Naive B cell (primary cell): ENCODE results near the gene COX5B. TPM values are rescaled to one million over a fixed set of nuclear protein-coding genes. Genes with fewer than 3 reads are reported as not detected.
"Not testable (repeated sequence)": the region's sequence is repeated elsewhere in the genome, so short reads cannot be mapped to it uniquely, and the experiment has no call there.

Experiments
- ATAC-seq, 2 donors: fragments of 150-1000 bp; cut with Tn5 transposase; 2 replicates each; pipeline ENCODE4 v1.10.0; 2021; ENCODE audit warnings: low read depth in 2 of 2, mild to moderate bottlenecking in 2 of 2, moderate library complexity in 2 of 2
- DNase-seq: peaks from one replicate; pipeline ENCODE4 v3.0.0; 2022
- H3K27ac Mint-ChIP-seq, 6 donors: one replicate each; pipeline ENCODE4 v1.8.0; 2020 to 2022; ENCODE audit warnings: mild to moderate bottlenecking in 6 of 6, mixed read lengths in 6 of 6, moderate library complexity in 5 of 6, inconsistent platforms in 2 of 6
- H3K27me3 Mint-ChIP-seq, 3 donors: one replicate each; pipeline ENCODE4 v1.8.0; 2021 to 2022; ENCODE audit warnings: mixed read lengths in 3 of 3, mild to moderate bottlenecking in 1 of 3
- H3K36me3 Mint-ChIP-seq, 2 donors: one replicate each; pipeline ENCODE4 v1.8.0; 2020 to 2022; ENCODE audit warnings: mixed read lengths in 2 of 2, inconsistent platforms in 1 of 2, mild to moderate bottlenecking in 1 of 2
- H3K4me1 Mint-ChIP-seq, 3 donors: one replicate each; pipeline ENCODE4 v1.8.0; 2020 to 2022; ENCODE audit warnings: mixed read lengths in 3 of 3, inconsistent platforms in 1 of 3, mild to moderate bottlenecking in 1 of 3, moderate library complexity in 1 of 3
- H3K4me3 Mint-ChIP-seq, 8 donors: one replicate each; pipeline ENCODE4 v1.8.0; 2020 to 2022; ENCODE audit warnings: mild to moderate bottlenecking in 8 of 8, mixed read lengths in 8 of 8, moderate library complexity in 8 of 8, inconsistent platforms in 2 of 8
- H3K9me3 Mint-ChIP-seq, 7 donors: one replicate each; pipeline ENCODE4 v1.8.0; 2020 to 2022; ENCODE audit warnings: mixed read lengths in 7 of 7, mild to moderate bottlenecking in 5 of 7, inconsistent platforms in 2 of 7, moderate library complexity in 1 of 7
- polyA plus RNA-seq, 6 donors: library from polyadenylated mRNA; unstranded; fragments of 300-500 nt; fragmentation: Illumina TruSeq; gene quantifications; one replicate each; pipeline ENCODE4 v1.2.3, GENCODE V29; 2021; ENCODE audit warnings: low read depth in 6 of 6

Gene COX5B
- polyA plus RNA-seq, 6 donors from 2014 or later, result 280 to 362 (median 320) TPM

- no peaks in the 10 kb centered on the region for H3K9me3 Mint-ChIP-seq
- peak within 1 kb of the TSS in 2 of 8 donors; percentile 12 to 22 for H3K4me3 Mint-ChIP-seq
- peak within 1 kb of the TSS in 1 of 6 donors; percentile 52 for H3K27ac Mint-ChIP-seq
- DNase-seq (no peak), ATAC-seq (peak; percentile 65 to 72)
- peaks cover 0 to 8% (median 4%) of the 10 kb centered on the region in 3 donors for H3K4me1 Mint-ChIP-seq
- H3K36me3 Mint-ChIP-seq, result no peaks in the 10 kb centered on the region
- no peaks in the 10 kb centered on the region for H3K27me3 Mint-ChIP-seq
Measured at GRCh38 chr2:97669448-97669847, 23.6 kb downstream of the COX5B start, which contains the start of gene C2orf92. Gene C2orf92, plus strand, starts transcription at chr2:97669713. Its CDS starts 76 bp downstream, at chr2:97669789.

- no peaks in the 10 kb centered on the region for H3K27me3 Mint-ChIP-seq
- H3K27ac Mint-ChIP-seq, result no peak overlapping the region
- H3K9me3 Mint-ChIP-seq, result no peaks in the 10 kb centered on the region
- no peak for ATAC-seq
- no peak overlapping the region for H3K4me3 Mint-ChIP-seq
- peaks cover 0 to 4% (median 4%) of the 10 kb centered on the region in 3 donors for H3K4me1 Mint-ChIP-seq
- H3K36me3 Mint-ChIP-seq, result no peaks in the 10 kb centered on the region
- no peak for DNase-seq
Measured at GRCh38 chr2:97670471-97670870, 24.6 kb downstream of the COX5B start.

DNA sequence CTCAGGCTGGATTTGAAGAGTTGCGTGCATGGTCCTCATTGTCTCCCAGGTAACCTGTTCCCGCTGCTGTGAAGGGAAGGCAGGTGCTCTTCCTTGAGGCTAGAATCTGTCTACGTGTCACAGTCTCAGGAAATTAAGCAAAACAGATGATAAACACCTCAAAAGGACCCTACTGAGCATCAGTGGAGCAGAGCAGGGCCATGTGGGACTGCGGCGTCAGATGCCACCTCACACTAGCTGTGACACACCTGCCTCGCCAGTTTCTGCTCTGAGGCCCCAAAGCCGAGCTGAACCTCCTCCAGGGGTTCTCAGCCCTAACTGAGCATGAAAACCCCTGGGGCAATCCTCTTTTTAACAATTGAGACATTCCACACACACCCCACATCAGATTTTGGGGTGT is 25.7 kb downstream of the COX5B start:
- peaks cover 0 to 4% (median 4%) of the 10 kb centered on the region in 3 donors for H3K4me1 Mint-ChIP-seq
- H3K27me3 Mint-ChIP-seq, result no peaks in the 10 kb centered on the region
- H3K9me3 Mint-ChIP-seq, result no peaks in the 10 kb centered on the region
- H3K4me3 Mint-ChIP-seq, result no peak overlapping the region
- ATAC-seq (no peak), DNase-seq (no peak)
- H3K36me3 Mint-ChIP-seq, result no peaks in the 10 kb centered on the region
- H3K27ac Mint-ChIP-seq, result no peak overlapping the region

DNA sequence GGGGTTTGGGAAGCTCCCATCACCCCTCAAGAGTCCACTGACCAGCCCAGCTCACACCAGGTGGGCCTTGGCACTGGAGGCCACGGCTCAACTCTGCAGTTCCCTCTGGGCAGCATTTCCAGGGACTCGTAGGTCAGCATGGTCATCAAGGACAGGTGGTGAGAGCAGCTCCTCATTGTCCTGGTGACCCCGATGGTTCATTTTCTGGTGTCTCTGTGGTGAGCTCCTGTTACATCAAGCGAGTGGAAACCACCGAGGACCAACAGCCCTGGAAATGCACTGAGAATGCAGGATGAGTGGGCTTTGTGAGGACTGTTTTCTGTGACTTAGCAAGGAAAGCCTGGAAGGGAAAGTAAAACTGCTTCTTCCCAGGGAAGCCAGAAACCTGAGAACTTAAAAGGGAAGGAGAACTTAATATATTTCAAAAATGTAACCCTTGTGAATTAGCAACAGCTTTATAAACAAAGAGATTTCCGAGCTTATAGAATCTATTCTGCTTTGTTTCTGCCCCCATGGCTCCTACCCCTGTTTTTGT is 26.8 kb downstream of the COX5B start:
- not testable (repeated sequence) for H3K4me3 Mint-ChIP-seq, H3K9me3 Mint-ChIP-seq, DNase-seq, H3K36me3 Mint-ChIP-seq, H3K4me1 Mint-ChIP-seq, H3K27ac Mint-ChIP-seq, H3K27me3 Mint-ChIP-seq, ATAC-seq

DNA sequence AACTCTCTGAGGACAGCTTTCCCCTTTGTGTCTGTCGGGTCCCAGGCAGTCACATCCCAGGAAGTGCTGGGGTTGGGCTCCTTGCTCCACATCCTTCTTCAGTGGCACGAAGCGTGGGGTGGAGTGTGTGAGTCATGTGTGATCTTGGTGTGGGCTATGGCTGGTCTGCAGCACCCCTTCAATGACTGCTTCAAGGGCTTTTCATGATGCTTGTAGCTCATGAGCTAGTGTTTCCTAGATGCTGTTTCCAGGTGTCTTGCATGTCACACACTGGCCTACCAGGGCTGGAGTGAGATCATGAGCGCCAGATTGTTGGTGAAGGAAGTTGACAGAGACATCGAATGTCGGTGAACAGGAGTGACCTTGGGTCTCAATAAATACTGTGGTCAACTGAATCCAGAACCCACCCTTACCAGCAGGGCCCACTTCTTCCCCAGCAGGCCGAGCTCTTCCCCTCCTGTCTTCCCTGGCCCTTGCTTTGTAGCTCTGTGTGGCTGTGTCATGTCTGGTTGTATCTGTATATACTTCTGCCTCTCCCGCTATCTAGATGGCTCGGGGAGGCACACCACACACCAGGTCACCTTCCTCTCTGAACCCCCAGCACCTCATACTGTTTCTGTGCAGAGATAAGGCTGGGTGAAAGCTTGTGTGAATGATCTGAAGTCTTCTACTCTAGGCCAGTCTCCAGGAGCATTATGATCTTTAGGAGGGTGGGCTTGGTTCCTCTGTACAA is 27.5 kb downstream of the COX5B start:
- H3K9me3 Mint-ChIP-seq, result no peaks in the 10 kb centered on the region
- no peak overlapping the region for H3K4me3 Mint-ChIP-seq
- ATAC-seq (no peak), DNase-seq (no peak)
- H3K27ac Mint-ChIP-seq, result peak overlapping the region in 1 of 6 donors; percentile 57
- H3K27me3 Mint-ChIP-seq, result no peaks in the 10 kb centered on the region
- H3K36me3 Mint-ChIP-seq, result peaks cover 0 to 4% of the 10 kb centered on the region in 2 donors
- peaks cover 0 to 4% (median 0%) of the 10 kb centered on the region in 3 donors for H3K4me1 Mint-ChIP-seq

DNA sequence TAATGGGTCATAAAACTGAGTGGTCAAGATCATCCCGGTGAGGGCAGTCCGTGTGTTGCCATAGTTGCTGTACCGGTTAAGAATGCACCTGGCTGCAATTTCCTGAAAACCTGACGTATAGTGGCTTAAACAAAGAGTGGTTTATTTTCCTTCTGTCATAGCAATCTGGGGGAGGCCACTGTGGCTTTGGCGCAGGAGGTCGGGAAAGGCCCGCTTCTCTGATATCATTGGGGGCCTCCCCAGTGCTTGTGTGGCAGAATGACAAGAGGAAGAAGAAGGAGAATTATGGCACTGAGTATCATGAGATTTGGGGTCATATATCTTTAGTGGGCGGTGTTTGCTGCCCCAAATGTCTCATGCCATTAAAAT is 28.0 kb downstream of the COX5B start:
- no peaks in the 10 kb centered on the region for H3K9me3 Mint-ChIP-seq
- peaks cover 0 to 4% (median 0%) of the 10 kb centered on the region in 3 donors for H3K4me1 Mint-ChIP-seq
- peak in 1 of 2 donors; percentile 18 for ATAC-seq
- H3K27me3 Mint-ChIP-seq, result no peaks in the 10 kb centered on the region
- no peak for DNase-seq
- no peak overlapping the region for H3K4me3 Mint-ChIP-seq
- no peak overlapping the region for H3K27ac Mint-ChIP-seq
- H3K36me3 Mint-ChIP-seq, result peaks cover 0 to 4% of the 10 kb centered on the region in 2 donors

- no peak overlapping the region for H3K4me3 Mint-ChIP-seq
- no peak for ATAC-seq
- H3K36me3 Mint-ChIP-seq, result peaks cover 0 to 4% of the 10 kb centered on the region in 2 donors
- no peak overlapping the region for H3K27ac Mint-ChIP-seq
- peaks cover 0 to 4% (median 0%) of the 10 kb centered on the region in 3 donors for H3K4me1 Mint-ChIP-seq
- H3K9me3 Mint-ChIP-seq, result peaks cover 0 to 4% (median 0%) of the 10 kb centered on the region in 7 donors
- no peak for DNase-seq
- H3K27me3 Mint-ChIP-seq, result no peaks in the 10 kb centered on the region
Measured at GRCh38 chr2:97675430-97676113, 29.7 kb downstream of the COX5B start.

- peaks cover 0 to 4% (median 0%) of the 10 kb centered on the region in 3 donors for H3K4me1 Mint-ChIP-seq
Measured at GRCh38 chr2:97676620-97677019, 30.8 kb downstream of the COX5B start.

DNA sequence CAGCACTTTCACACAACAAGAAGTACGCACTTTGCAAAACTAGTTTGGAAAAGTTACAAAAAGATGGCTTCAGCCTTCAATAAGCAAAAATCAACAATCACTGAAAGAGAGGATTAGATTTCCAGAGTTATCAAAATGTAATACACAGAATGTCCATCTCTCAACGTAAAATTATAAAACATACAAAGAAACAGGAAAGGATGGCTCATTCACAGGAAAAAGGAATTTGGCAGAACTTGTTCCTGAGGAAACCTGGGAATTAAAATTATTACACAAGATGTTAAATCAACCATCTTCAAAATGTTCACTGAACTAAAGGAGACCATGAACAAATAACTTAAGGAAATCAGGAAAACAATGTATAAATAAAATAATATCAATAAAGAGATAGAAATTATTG is 31.6 kb downstream of the COX5B start:
- Mint-ChIP-seq H3K4me3 (no peak overlapping the region), H3K4me1 (peaks cover 0 to 4% (median 0%) of the 10 kb centered on the region in 3 donors), H3K9me3 (peaks cover 0 to 4% (median 0%) of the 10 kb centered on the region in 7 donors), H3K36me3 (peaks cover 0 to 4% of the 10 kb centered on the region in 2 donors), H3K27me3 (no peaks in the 10 kb centered on the region), H3K27ac (no peak overlapping the region)
- no peak for DNase-seq
- no peak for ATAC-seq

More at GRCh38 chr2:97676620-97677019, 30.8 kb downstream of the COX5B start:
- ATAC-seq, result no peak
- Mint-ChIP-seq H3K27ac (no peak overlapping the region), H3K36me3 (peaks cover 0 to 4% of the 10 kb centered on the region in 2 donors), H3K27me3 (no peaks in the 10 kb centered on the region), H3K9me3 (peaks cover 0 to 4% (median 0%) of the 10 kb centered on the region in 7 donors), H3K4me3 (no peak overlapping the region)
- no peak for DNase-seq

GRCh38 chr2:97678298-97678697 is 32.4 kb downstream of the COX5B start:
- Mint-ChIP-seq H3K36me3 (peaks cover 0 to 4% of the 10 kb centered on the region in 2 donors), H3K27me3 (no peaks in the 10 kb centered on the region), H3K9me3 (peaks cover 0 to 4% (median 0%) of the 10 kb centered on the region in 7 donors), H3K4me1 (peaks cover 0 to 4% (median 0%) of the 10 kb centered on the region in 3 donors), H3K4me3 (no peak overlapping the region), H3K27ac (no peak overlapping the region)
- no peak for ATAC-seq
- no peak for DNase-seq

- H3K36me3 Mint-ChIP-seq, H3K27ac Mint-ChIP-seq, H3K9me3 Mint-ChIP-seq, DNase-seq, ATAC-seq, H3K27me3 Mint-ChIP-seq, H3K4me1 Mint-ChIP-seq, H3K4me3 Mint-ChIP-seq: not testable (repeated sequence)
Measured at GRCh38 chr2:97687235-97687634, 41.4 kb downstream of the COX5B start.

DNA sequence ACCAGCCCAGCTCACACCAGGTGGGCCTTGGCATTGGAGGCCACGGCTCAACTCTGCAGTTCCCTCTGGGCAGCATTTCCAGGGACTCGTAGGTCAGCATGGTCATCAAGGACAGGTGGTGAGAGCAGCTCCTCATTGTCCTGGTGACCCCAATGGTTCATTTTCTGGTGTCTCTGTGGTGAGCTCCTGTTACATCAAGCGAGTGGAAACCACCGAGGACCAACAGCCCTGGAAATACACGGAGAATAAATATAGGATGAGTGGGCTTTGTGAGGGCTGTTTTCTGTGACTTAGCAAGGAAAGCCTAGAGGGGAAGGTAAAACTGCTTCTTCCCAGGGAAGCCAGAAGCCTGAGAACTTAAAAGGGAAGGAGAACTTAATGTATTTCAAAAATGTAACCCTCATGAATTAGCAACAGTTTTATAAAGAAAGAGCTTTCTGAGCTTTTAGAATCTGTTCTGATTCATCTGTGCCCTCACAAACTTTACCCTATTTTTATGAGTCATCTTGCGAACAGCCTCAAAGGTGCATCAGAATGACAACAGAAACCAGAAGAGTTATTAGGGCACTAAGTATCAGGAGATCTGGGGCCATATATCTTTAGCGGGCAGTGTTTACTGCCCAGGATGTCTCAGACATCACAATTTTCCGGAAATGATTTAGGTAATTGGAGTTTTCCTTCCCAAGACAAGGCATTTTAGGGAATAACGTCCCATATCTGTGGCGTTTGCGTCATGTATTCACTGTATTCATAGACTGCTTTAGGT is 42.4 kb downstream of the COX5B start:
- H3K4me3 Mint-ChIP-seq, result no peak overlapping the region
- H3K27ac Mint-ChIP-seq, result peak overlapping the region in 1 of 6 donors; percentile 55
- ATAC-seq, result no peak
- DNase-seq, result no peak
- no peaks in the 10 kb centered on the region for H3K27me3 Mint-ChIP-seq
- no peaks in the 10 kb centered on the region for H3K36me3 Mint-ChIP-seq
- H3K4me1 Mint-ChIP-seq, result peaks cover 0 to 9% (median 4%) of the 10 kb centered on the region in 3 donors
- H3K9me3 Mint-ChIP-seq, result no peaks in the 10 kb centered on the region

DNA sequence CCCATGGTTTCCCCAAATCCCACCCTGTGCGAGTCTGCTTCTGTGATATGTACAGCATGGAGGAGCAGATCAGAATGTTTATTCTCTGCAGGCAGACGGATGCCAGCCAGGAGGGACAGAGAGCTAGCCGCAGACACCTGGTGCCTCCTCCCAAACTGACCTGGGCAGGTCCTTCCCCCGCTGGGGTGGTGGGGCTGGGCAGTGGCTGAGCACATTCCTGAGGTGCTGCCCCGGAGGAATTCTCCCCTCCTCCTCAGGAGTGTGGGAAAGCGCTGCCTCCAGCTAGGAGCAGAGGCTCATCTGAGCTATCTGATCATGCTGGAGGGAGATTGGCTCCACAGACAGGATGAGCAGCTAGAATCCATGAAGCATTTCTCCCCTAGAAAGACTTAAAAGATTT is 45.3 kb downstream of the COX5B start:
- Mint-ChIP-seq H3K27ac (peak overlapping the region in 2 of 6 donors; percentile 62 to 67), H3K4me3 (peak overlapping the region in 1 of 8 donors; percentile 44), H3K4me1 (peaks cover 0 to 9% (median 4%) of the 10 kb centered on the region in 3 donors), H3K27me3 (peaks cover 0 to 4% (median 0%) of the 10 kb centered on the region in 3 donors), H3K9me3 (no peaks in the 10 kb centered on the region), H3K36me3 (no peaks in the 10 kb centered on the region)
- DNase-seq (no peak), ATAC-seq (no peak)
